Activated CD8-positive, alpha-beta memory T cell treated with anti-CD3 and anti-CD28 coated beads for 1 hour (primary cell): Measurements from ENCODE around the gene PCDH9.
"Not testable (repeated sequence)": the region's sequence is repeated elsewhere in the genome, so short reads cannot be mapped to it uniquely, and the experiment has no call there.

Experiments used
- DNase-seq, 2 donors: peaks; one replicate each; pipeline ENCODE4 v3.0.0-alpha.2; 2020; ENCODE audit warnings: low read depth in 1 of 2; ENCODE audit errors: extremely low read depth in 1 of 2

PCDH9 gene

DNA sequence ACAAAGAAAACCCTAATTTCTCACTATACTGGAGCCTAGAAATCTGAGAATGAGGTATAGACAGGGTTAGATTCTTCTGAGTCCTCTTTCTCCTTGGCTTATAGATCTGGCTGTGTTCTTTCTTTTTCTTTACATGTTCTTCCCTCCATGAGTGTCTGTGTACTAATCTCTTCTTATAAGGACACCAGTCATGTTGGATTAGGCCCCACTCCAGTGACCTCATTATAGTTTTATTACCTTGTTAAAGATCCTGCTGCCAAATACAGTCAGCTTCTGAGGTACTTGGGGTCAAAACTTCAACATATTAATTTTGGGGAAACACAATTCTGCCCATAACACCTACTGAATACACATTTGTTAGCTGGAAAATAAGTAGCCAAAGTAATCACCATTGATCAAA is 302.6 kb downstream of the PCDH9 start:
- DNase-seq: no peak

DNA sequence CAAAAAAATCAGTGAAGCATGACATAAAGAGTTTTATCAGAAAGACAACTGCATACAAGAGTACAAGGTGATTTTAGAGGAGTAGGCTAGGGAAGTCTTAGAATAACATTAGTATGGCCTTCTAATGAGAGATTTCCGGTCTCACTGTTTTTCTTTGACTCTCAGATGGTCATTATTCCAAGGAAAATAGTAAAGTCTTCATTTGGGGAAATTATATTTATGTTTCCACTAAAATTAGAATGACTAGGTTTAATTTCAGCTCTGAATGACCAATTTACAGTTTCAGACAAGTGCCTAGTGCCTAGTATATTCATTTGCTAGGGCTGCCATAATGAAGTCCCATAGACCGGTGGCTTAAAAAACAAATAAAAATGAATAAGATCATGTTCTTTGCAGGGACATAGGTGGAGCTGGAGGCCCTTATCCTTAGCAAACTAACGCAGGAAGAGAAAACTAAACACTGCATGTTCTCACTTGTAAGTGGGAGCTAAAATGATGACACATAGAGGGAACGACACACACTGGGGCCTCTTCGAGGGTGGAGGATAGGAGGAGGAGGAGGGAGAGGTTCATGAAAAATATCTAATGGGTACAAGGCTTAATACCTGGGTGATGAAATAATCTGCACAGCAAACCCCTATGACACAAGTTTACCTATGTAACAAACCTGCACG is 303.1 kb downstream of the PCDH9 start:
- DNase-seq: no peak

DNA sequence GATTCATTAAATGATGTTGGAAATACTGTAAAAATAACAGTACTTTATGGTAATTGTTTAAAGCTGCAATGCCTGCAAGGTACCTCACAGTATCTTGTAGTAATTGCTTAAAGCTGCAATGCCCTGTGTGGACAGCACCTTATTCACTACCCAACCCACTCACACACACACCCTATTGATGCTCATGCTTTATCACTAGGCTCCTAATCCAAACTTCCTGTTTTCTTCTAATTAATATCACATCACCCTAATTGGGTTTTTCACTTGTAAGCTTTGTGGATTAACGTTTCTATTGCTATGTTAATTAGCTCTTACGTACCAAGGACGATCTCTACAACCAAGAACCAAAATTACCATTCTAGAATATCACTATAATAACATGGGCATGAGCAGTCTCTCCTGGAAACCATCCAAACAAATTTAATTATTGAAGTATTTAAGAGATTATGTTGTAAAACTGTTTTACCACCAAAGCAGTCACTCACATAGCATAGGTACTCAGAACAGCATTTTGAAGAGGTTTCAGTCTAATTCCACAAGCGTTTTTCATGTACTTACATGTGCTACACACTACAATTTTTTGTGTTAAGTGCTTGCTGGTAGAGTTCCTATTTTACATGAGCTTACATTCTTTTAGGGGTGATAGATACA is 303.8 kb downstream of the PCDH9 start:
- DNase-seq: no peak

DNA sequence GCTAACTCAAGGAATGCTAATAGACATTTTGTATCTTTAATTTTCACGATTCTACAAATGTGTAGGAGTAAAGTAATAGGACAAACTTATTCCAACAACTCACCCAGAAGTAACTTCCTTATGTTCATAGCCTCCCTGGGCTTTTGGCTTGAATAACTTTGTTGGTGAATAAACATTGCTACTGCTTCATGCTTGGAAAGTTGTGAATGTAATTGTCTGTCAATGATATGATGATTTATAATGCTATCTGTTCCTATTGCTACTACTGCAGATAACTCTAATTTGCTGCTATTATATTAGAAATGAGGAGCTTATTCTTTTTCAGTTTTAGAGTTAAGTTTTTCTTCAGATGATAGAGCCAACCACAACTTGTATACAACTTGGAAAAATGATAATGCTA is 307.7 kb downstream of the PCDH9 start:
- no peak for DNase-seq

DNA sequence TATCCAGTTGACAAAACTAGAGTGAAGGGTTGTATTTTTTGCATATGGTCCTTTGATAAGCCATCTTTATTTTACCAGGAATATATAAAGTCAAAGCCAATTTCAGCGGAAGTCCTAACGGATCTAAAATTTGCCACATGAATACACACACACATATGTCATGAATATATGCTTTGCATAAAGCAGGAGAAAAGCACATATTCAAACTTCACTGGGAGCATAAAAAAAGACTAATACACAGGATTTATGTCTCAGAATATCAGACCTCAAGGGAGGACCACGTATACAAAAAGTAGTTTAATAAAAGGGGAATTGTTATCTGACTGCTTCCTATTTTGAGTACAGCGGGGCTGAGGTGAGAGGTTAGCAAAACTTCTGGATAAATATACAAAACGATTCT is 308.7 kb downstream of the PCDH9 start:
- no peak for DNase-seq

DNA sequence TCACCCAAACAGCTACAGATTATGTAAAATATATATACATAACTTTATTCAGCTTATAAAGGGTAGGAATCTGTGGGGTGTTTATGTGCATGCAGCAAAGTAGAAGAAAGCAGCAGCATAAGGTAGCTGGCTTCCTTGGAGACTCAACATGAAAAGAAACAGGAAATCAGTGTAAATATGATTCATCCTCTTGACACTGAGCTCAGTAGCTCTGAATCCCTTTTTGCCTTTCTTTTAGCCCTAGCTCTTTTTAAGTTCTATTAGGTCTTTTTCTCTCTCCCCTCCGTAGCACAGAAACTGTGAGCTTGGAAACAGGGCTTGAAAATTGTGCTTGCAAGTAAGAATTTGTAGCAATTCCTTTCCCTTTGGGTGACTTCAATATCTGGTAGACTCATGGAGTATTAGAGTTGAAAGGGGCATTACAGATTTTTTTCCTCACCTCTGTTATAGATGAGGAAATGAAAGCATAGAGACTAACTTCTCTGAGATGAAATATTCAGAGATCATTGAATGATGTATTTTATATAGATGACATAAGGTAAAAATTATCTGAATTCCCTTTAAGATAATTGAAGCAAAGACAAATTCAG is 314.4 kb downstream of the PCDH9 start:
- no peak for DNase-seq

DNA sequence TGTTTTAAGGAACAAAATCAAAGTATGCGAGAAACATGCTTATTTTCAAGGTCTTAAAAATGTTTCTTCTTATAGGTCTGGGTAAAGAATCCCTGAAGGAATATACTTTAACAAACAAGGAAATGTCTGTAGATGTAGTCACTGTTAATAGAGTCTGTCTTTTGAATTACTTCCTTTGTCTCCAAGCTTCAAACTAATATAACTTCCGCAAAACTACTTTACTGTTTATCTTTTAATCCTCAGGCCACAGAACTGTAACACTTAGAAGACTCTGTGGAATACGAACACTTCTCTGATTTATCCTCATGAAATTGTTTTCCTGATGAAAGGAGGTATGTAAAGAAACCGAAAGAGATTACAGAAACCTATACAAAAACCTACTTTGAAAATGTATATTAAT is 316.0 kb downstream of the PCDH9 start:
- DNase-seq: no peak

DNA sequence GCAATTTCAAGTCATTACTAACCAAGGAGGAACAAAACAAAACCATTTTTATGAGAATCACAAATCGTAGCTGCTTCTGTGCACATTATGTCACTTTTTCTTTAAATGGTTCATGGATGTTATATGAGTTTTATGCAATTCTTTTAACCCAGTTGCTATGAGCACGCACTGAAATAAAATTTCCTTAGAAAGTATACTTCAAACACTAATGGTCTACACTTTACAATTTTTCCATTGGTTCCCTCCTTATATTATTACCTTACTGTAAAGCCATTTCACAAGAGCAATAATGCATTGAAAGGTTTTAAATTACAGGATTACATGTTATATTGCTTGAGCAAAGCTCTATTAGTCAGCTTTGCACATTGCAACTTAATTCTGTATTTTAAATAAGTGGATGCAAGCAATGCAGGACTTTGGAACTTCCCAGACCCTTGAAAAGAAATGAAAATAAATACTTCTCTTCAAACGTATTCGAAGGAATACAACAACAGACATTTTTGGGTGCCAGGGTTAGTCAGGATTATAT is 318.7 kb downstream of the PCDH9 start:
- DNase-seq: no peak

DNA sequence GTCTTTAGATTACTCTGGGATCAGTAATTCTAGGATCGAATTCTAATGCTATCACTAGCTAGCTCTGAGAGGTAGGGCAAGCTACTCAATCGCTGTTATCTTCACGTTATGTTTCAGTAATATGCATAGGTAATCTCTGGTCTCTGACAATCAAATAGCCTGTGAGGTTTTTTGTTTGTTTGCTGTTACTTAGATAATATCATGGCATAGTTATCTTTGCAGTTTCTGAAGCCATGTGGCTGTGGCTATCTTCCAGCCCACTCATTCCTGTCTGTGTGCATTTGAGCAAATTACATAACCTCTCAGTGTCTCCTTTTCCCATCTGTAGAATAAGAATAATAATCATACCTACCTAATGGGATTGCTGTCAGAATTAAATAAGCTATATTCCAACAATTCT is 330.2 kb downstream of the PCDH9 start:
- no peak for DNase-seq

DNA sequence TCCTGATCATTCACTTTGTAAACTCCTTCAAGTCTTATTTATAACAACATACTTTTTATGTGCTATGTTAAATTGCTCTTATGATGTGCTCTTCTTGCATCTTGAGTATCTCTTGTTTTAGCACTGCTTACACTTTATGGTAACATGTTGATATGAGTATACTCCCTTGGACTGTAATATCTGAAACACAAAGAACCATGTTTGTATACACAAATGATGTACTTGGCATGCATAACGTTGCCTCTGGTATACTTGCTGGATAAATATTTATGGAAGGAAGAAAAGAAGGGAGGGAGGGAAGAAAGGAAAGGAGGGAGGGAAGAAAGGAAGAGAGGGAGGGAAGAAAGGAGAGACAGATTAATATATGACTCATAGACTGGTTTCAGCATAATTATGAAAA is 333.2 kb downstream of the PCDH9 start:
- DNase-seq: no peak

DNA sequence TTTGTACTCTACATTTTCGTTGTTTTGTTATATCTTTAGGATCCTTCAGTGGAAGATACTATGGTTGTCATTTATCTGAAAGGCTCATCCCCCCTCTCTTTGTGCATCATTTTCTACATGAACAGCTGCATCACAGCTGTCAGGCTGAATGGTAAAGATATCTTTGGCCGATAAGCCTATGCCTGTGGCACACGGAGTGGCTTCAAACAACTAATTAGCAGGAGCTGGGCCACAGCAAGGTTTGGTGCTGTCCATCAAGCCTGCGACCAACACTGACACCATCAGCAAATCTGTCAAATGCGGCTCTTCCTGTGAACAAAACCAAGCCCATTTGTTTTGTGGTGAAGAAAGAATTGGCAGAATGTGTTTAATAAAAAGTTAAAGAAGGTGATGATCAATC is 334.4 kb downstream of the PCDH9 start:
- no peak for DNase-seq

DNA sequence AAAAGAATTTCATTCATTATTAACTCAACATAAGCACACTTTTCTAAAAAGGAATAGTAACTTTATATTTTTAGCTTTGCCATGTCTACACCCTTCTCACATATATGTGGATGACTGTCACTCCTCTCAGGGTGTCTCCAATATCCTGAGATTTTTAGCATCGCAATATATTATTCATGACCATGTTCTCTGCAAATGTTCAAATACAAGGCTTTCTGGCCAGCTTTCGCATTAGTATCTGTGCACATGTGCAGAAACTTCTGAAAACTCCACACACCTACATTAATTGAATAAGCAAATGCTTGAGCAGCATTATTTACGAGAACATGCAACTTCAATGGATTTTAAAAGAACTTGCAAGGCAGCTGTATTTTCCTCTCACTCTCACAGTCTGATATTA is 334.8 kb downstream of the PCDH9 start:
- no peak for DNase-seq

DNA sequence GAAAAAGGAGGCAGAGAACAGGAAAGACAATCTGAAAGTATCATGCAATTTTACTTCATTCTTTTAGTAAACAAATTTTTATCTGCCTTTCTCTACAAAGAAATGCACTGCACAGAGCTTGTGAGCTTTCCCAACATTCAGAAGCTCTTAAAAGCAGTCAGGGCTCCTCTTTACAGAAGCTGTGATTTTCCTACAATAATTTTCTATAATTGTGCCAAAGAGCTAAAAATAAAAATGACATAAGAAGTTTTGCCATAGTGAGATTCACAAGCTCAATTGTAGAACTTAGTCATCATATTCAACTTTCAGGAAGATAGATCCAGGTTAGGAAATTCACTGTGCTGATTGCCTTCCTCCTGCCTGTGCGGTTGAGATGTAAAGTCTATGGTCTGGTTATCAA is 341.4 kb downstream of the PCDH9 start:
- DNase-seq: no peak

DNA sequence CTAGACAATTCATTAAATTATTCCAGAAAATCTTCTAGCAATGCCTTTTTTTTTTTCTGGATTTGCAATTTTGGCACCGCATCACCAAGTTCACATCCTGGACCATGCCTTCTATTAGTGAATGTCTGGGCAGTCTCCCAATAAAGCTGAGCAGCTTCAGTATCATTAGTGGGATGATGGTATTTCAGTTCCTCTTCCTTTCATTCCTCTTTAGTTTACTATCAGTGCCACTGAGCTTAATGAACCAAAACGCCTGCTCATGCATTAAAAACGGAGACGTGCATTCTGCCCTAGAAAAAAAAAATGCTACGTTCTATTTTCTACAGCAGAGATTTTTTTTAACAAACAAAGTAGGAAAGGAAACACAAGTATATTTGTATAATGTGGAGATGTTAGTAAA is 343.0 kb downstream of the PCDH9 start:
- DNase-seq: no peak

DNA sequence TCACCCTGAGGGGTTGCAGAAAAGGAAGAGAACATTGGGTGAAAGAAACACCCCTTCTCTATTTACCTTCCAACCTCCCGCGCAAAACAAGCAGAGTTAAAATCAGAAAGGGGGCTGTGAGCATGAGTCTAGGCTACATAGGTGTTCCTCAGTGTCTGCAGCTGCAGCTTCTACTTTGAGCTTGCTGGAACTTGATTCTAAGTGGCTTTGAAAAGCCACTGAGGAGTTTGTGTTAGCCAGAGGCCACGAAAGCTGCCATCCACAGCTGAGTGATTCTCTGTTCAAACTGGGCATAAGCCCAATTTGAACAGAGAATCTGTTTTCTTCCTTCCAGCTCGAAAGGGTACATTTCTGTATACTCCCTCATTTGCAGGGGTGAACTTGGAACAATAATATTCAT is 343.9 kb downstream of the PCDH9 start:
- no peak for DNase-seq

DNA sequence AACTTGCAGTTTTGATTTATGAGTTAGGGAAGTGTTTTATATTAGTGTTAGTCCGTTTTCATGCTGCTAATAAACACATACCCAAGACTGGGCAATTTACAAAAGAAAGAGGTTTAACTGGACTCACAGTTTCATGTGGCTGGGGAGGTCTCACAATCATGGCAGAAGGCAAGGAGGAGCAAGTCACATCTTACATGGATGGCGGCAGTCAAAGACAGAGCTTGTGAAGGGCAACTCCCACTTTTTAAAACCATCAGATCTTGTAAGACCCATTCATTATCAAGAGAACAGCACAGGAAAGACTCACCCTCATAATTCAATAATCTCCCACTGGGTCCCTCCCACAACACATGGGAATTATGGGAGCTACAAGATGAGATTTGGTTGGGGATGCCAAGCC is 349.0 kb downstream of the PCDH9 start:
- DNase-seq: not testable (repeated sequence)

DNA sequence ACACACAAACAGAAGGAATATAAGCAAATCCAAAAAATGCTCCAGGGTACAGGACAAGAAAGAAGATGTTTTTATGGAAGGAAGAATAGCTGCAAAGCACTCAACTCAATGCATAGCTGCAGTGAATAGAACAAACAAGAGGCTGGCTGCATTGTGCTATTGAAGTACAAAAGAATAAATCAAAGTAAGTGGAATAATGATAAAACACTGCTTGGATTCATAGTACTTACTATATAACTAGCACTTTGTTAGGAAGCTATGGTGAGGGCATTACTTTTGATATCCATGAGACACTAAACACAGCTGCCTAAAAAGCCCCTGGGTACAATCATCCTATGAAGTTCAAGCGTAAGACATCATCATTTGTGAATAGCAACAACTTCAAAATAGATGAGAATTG is 350.1 kb downstream of the PCDH9 start:
- DNase-seq: no peak

DNA sequence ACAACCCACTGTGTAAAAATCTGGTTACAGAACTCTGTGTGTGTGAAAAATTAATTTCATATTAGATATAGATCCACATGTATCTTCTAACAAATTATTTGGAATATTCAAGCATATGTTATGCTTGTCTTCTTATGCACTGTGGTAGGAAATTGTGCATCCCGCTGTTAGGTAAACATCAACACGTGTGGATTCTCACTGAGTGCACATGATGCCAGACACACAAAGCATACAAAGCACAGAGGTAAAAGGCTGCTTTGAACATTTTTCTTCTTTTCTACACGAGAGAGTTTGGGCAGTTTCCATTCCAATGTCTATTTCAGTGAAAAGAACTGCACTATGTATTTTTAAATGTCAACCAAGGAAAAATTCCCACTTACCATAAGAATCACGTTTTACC is 354.9 kb downstream of the PCDH9 start:
- DNase-seq: no peak

DNA sequence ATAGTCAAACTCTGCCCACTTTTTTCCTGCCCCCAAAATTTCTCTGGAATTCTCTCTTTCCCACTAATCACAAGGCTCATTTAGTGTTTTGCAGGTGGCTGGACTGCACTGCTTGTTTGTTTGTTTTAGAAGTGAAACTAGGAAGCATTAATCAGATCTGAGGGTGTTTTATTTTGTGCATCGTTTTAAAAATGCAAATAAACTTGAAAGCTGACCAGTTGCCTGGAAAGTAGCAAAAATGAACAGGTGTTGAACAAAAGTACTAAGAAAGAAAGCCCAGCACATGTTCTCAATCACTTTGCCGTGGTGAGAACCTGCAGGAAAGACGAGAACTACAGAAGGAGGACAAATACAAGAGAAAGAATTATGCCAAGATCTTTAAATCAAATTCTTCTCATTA is 365.5 kb downstream of the PCDH9 start:
- no peak for DNase-seq

DNA sequence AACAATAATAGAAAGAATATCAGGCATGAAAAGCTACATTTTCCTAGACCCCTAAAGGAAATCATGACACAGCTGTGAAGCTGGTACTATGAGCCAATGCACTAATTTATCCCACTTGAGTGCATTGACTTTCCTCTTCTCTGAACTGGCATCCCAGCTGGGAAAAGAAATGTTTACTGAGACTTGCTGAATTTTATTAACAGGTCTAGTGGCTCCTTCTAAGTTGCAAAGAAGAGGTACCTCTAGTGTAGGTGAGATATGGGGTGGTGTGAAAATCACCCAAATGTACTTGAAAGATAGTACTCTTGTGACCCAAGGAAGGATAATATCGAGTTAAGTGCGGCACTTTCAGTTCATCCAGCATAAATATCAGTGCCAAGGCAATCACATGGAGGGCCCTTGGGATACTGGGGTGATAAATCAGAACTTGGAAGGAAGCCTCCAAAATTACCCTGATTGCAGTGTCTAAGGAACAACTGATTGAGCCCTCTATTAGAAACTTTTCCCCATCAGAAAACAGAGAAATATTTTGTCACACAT is 369.2 kb downstream of the PCDH9 start:
- no peak for DNase-seq

DNA sequence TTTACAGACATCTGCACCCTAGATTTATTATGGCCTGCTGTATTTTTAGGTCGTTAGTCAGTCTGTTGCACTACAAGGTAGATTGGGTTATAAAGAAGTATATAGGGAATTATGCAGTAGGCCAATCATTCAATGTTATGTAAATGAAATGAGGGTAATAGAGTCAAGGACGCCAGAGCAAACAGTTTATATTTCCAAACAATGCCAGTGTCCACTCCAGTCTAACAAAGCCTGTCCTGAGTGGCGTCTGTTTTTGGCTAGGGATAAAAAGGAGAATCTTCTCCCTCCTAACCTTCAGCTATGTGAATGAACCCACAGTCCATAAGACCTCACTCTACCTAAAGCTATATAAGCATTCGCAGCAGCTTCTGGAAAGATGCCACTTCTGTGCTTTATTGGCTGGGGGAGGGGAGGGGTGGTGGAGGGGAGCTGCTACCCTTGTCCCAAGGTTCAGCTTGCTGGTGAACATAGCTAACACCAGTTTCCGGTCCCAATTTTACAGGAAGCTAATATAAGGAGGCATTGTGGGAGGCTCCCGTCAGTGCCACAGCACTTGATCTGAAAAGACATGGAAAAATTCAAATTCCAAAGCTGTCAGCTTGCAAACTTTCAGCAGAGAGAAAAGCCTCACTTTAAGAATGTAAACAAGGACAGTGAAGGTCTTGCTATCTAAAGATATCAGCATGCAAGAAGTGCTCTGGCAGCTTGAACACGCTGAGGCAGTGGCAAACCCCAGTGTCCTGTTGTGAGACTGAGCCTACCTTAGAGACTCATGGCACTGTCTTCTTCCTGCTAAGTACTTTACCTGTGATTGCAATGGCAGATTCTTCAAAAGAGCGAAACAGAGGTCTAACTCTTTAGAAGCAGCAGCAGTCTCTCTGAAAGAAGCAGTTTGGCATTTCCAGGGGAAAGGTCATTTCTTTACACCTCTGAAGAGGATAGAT is 369.9 kb downstream of the PCDH9 start:
- DNase-seq: no peak
